ENCODE measurements around the gene NF1.

The NF1 gene

GRCh38 chr17:31272803-31273202, 178.0 kb downstream of the NF1 start:
- Histone ChIP-seq H3K9me2 (ENCODE audit: low read depth, low read length) (no peaks in the 10 kb centered on the region), H2AFZ (ENCODE audit: low read length) (no peak overlapping the region), H3K27ac (ENCODE audit: low read depth, low read length, poor library complexity, severe bottlenecking) (no peak overlapping the region), H3K9ac (ENCODE audit: low read length) (no peak overlapping the region), H3K4me2 (ENCODE audit: low read length) (no peak overlapping the region), H3K79me2 (ENCODE audit: insufficient read depth, low read length) (no peaks in the 10 kb centered on the region), H3K27me3 (ENCODE audit: insufficient read depth, low read length) (no peaks in the 10 kb centered on the region), H3F3A (ENCODE audit: insufficient read depth, low read length) (no peaks in the 10 kb centered on the region), H3K4me1 (ENCODE audit: insufficient read depth, low read length, severe bottlenecking) (no peaks in the 10 kb centered on the region), H4K20me1 (ENCODE audit: insufficient read depth, low read length) (no peaks in the 10 kb centered on the region), H3K9me3 (ENCODE audit: low read length) (no peaks in the 10 kb centered on the region), H3K36me3 (ENCODE audit: insufficient read depth, low read length) (0 out of 2 replicates have a peak, but pooled peaks cover 3% of the 10 kb centered on the region), H3K4me3 (ENCODE audit: low read depth, low read length, poor library complexity, severe bottlenecking) (no peak overlapping the region)
- TF ChIP-seq CTCF (IDR thresholded peaks at IDR 0.05; ENCODE audit: low read length) (no peak), EZH2 (IDR thresholded peaks at IDR 0.05; ENCODE audit: borderline replicate concordance, low read length) (no peak)

- TF ChIP-seq EZH2 (IDR thresholded peaks at IDR 0.05; ENCODE audit: borderline replicate concordance, low read length): no peak
- no peak for TF ChIP-seq CTCF (IDR thresholded peaks at IDR 0.05; ENCODE audit: low read length)
- Histone ChIP-seq H2AFZ (ENCODE audit: low read length) (no peak overlapping the region), H3K79me2 (ENCODE audit: insufficient read depth, low read length) (no peaks in the 10 kb centered on the region), H3K36me3 (ENCODE audit: insufficient read depth, low read length) (0 out of 2 replicates have a peak, but pooled peaks cover 3% of the 10 kb centered on the region), H3K9me3 (ENCODE audit: low read length) (no peaks in the 10 kb centered on the region), H3K27ac (ENCODE audit: low read depth, low read length, poor library complexity, severe bottlenecking) (no peak overlapping the region), H3F3A (ENCODE audit: insufficient read depth, low read length) (no peaks in the 10 kb centered on the region), H4K20me1 (ENCODE audit: insufficient read depth, low read length) (no peaks in the 10 kb centered on the region), H3K4me2 (ENCODE audit: low read length) (no peak overlapping the region), H3K4me3 (ENCODE audit: low read depth, low read length, poor library complexity, severe bottlenecking) (no peak overlapping the region), H3K9ac (ENCODE audit: low read length) (no peak overlapping the region), H3K27me3 (ENCODE audit: insufficient read depth, low read length) (no peaks in the 10 kb centered on the region), H3K4me1 (ENCODE audit: insufficient read depth, low read length, severe bottlenecking) (no peaks in the 10 kb centered on the region), H3K9me2 (ENCODE audit: low read depth, low read length) (no peaks in the 10 kb centered on the region)
Measured at GRCh38 chr17:31273516-31273915, 178.7 kb downstream of the NF1 start.

- H3K4me1 ChIP-seq (ENCODE audit: insufficient read depth, low read length, severe bottlenecking): no peaks in the 10 kb centered on the region
- no peaks in the 10 kb centered on the region for H3K79me2 ChIP-seq (ENCODE audit: insufficient read depth, low read length)
- H3K9me3 ChIP-seq (ENCODE audit: low read length): no peaks in the 10 kb centered on the region
- H2AFZ ChIP-seq (ENCODE audit: low read length): no peak overlapping the region
- 0 out of 2 replicates have a peak, but pooled peaks cover 3% of the 10 kb centered on the region for H3K36me3 ChIP-seq (ENCODE audit: insufficient read depth, low read length)
- no peak overlapping the region for H3K4me3 ChIP-seq (ENCODE audit: low read depth, low read length, poor library complexity, severe bottlenecking)
- H3K27me3 ChIP-seq (ENCODE audit: insufficient read depth, low read length): no peaks in the 10 kb centered on the region
- H3K4me2 ChIP-seq (ENCODE audit: low read length): no peak overlapping the region
- no peak overlapping the region for H3K9ac ChIP-seq (ENCODE audit: low read length)
- no peaks in the 10 kb centered on the region for H4K20me1 ChIP-seq (ENCODE audit: insufficient read depth, low read length)
- no peaks in the 10 kb centered on the region for H3F3A ChIP-seq (ENCODE audit: insufficient read depth, low read length)
- no peaks in the 10 kb centered on the region for H3K9me2 ChIP-seq (ENCODE audit: low read depth, low read length)
- TF ChIP-seq CTCF (IDR thresholded peaks at IDR 0.05; ENCODE audit: low read length) (no peak), EZH2 (IDR thresholded peaks at IDR 0.05; ENCODE audit: borderline replicate concordance, low read length) (no peak)
- no peak overlapping the region for H3K27ac ChIP-seq (ENCODE audit: low read depth, low read length, poor library complexity, severe bottlenecking)
Measured at GRCh38 chr17:31274252-31274651, 179.5 kb downstream of the NF1 start.
